Lower leg skin (tissue), 4 donors: Measurements from ENCODE around the gene ZNF83. TPM values are rescaled to one million over a fixed set of nuclear protein-coding genes. Genes with fewer than 3 reads are reported as not detected.
"Not testable (repeated sequence)": the region's sequence is repeated elsewhere in the genome, so short reads cannot be mapped to it uniquely, and the experiment has no call there.

Source experiments
- DNase-seq, 2 donors: peaks; one replicate each; pipeline ENCODE4 v3.0.0-alpha.2; 2019; ENCODE audit warnings: low spot score in 2 of 2
- H3K4me3 ChIP-seq: fragments of 200-600 bp; sonication (generic); 2 replicates; pipeline ENCODE4 v1.5.1; 2017; ENCODE audit warnings: mild to moderate bottlenecking, low read depth; ENCODE audit not compliant: poor library complexity, severe bottlenecking
- POLR2A ChIP-seq, 2 donors: fragments of 450-650 bp; IDR thresholded peaks; one replicate each; pipeline ENCODE4 v1.6.1; 2016 to 2017; ENCODE audit warnings: antibody characterized with exemption in 2 of 2, mild to moderate bottlenecking in 1 of 2, moderate library complexity in 1 of 2
- WGBS, 2 donors: methylation state at CpG; one replicate each; pipeline ENCODE4 v1.1.5; 2018; 5-methylcytosine and 5-hydroxymethylcytosine counted together
- intact Hi-C: fragments of 100-400 bp; cut with DNase I; formaldehyde crosslinking; loops from one replicate; pipeline ENCODE4 v1.15.0; 2023; ENCODE audit warnings: low total_unique reads
- total RNA-seq, 4 donors: library from RNA; depleted of rRNA; stranded (reverse); fragments of >200 nt; gene quantifications; one replicate each; pipeline ENCODE4 v1.1.0, GENCODE V29; 2016
- TF ChIP-seq, protein P1 (sequence below), 3 donors: fragments of 450-650 bp; IDR thresholded peaks; one replicate each; pipeline ENCODE4 v1.5.1; 2016; ENCODE audit warnings: antibody characterized with exemption in 3 of 3, mild to moderate bottlenecking in 3 of 3, moderate library complexity in 2 of 3

Gene ZNF83
- total RNA-seq, 4 donors from 2014 or later: 20.7 to 51.0 (median 35.3) TPM

DNA sequence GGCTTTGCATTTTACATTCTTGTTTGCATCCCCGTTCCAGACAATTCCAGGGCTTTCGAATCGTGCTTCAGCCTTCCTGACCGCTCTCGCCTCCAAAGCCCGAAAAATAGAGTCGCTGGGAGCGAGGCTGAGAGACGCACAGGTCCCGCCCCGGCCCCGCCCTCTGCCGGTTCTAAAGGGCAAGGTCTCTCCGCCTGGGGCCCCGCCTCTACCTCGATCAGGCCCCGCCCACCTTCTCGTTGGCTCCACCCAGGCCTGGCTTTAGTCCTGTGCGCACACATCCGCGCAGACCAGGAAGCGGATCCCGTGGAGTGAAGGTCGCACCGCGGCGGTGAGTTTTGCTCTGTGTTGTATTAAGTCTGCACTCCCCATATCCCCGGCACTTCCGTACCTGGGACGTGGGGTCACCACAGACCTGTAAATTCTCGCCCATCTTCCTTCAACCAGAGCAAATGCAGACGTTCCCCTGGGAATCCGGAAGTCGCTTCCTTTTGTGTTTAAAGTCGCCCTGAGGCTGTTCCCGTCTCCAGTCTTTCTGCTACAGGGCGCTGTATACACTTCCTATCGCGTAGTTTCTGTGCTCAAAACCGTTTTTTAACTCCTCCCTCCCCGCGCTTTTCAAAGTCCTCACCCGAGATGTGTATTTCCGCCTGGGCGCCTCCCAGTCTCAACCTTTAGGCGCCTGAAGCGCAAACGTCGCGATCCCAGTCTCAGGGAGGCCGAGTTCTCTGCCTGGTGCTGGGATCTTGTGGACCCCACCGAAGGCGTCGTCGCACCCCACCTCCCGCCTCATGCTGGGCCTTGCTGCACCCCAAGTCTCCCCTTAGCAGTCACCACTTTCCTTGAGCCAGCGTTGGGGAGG, 67.9 kb downstream of the ZNF83 start, which contains the start of gene ZNF701:
ZNF701 (plus strand) TSS at position 288 of the 862 bp plus-strand sequence. CDS start 3,861 bp downstream, outside the sequence.
- intact Hi-C loops: no loop called here
- WGBS, 2 donors: 0 to 1% methylated on average over 43 to 57 of the region's 57 CpGs
- H3K4me3 ChIP-seq: peak within 1 kb of the TSS; percentile 65
- TF ChIP-seq POLR2A (IDR thresholded peaks at IDR 0.05): peak in 1 of 2 donors; percentile 34
- TF ChIP-seq, protein P1, sequence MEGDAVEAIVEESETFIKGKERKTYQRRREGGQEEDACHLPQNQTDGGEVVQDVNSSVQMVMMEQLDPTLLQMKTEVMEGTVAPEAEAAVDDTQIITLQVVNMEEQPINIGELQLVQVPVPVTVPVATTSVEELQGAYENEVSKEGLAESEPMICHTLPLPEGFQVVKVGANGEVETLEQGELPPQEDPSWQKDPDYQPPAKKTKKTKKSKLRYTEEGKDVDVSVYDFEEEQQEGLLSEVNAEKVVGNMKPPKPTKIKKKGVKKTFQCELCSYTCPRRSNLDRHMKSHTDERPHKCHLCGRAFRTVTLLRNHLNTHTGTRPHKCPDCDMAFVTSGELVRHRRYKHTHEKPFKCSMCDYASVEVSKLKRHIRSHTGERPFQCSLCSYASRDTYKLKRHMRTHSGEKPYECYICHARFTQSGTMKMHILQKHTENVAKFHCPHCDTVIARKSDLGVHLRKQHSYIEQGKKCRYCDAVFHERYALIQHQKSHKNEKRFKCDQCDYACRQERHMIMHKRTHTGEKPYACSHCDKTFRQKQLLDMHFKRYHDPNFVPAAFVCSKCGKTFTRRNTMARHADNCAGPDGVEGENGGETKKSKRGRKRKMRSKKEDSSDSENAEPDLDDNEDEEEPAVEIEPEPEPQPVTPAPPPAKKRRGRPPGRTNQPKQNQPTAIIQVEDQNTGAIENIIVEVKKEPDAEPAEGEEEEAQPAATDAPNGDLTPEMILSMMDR (IDR thresholded peaks at IDR 0.05): no peak
- DNase-seq: peak; percentile 94 to 99

DNA sequence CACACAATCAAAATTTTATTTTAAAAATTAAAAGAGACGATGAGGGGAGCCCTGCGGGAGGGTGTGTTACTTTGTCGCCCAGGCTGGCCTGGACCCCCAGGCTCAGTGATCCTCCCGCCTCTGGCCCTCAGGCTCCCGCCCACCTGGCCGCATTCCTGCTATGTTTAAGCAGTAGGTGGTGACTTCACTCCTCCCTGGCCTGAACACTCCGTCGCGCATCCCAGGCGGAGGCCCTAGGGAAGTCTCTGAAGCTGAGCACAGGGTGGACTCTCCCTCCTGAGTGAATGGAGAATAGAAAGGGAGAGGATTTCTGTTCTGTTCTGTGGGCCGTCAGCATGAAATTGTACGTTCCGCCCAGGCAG, 68.5 kb downstream of the ZNF83 start:
- DNase-seq, intact Hi-C loops, H3K4me3 ChIP-seq: not testable (repeated sequence)
- 3 to 5% methylated on average over 13 of the region's 13 CpGs for WGBS, 2 donors

DNA sequence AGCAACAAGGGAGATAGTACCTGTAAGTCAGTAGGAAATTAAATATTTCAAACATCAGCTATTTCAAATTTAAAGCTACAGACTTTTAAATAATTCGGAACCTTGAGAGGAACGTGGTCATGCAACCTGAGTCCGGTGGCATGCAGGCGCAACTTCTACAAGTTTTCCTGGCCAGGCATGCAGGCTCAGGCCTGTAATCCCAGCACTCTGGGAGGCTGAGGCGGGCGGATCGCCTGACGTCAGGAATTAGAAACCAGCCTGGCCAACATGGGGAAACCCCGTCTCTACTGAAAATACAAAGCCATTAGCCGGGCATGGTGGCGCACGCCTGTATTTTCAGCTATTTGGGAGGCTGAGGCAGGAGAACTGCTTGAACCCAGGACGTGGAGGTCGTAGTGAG, 70.2 kb downstream of the ZNF83 start:
- TF ChIP-seq POLR2A (IDR thresholded peaks at IDR 0.05): no peak
- TF ChIP-seq, protein P1 (IDR thresholded peaks at IDR 0.05): no peak
- intact Hi-C loops: no loop called here
- DNase-seq: no peak
- 85 to 87% methylated on average over 14 of the region's 14 CpGs for WGBS, 2 donors
- no peak overlapping the region for H3K4me3 ChIP-seq

DNA sequence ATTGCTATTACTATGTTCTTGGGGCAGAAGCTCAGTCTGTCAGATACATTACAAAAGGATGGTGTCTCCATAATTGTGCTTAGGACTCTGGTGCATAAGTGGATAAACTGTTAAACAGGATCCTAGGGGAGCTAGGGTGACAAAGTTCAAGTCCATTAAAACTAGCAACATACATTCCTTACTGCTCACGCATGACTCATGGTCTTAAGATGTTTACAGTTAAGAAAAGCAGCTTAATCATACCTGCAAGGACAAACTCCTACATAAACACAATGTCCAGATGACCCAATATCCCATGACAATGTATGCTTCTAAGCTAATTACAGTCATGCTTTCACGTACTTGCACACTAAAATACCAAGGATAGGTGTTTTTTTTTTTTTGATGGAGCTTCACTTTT, 71.6 kb downstream of the ZNF83 start:
- TF ChIP-seq POLR2A (IDR thresholded peaks at IDR 0.05): no peak
- 92 to 93% methylated on average over 2 of the region's 2 CpGs for WGBS, 2 donors
- DNase-seq: no peak
- no peak overlapping the region for H3K4me3 ChIP-seq
- intact Hi-C loops: no loop called here

DNA sequence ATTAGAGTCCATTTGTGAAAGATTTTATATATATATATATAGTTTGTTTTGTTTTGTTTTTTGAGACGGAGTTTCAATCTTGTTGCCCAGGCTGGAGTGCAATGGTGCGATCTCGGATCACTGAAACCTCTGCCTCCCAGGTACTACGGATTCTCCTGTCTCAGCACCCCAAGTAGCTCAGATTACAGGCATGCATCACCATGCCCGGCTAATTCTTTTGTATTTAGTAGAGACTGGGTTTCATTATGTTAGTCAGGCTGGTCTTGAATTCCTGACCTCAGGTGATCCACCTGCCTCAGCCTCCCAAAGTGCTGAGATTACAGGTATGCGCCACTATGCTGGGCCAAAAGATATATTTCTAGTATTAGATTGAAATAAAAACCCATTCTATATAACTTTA, 72.0 kb downstream of the ZNF83 start:
- intact Hi-C loops: no loop called here
- TF ChIP-seq, protein P1 (IDR thresholded peaks at IDR 0.05): no peak
- TF ChIP-seq POLR2A (IDR thresholded peaks at IDR 0.05): no peak
- 82 to 87% methylated on average over 6 of the region's 6 CpGs for WGBS, 2 donors
- H3K4me3 ChIP-seq: no peak overlapping the region
- DNase-seq: no peak

Other genes starting within 250 kb of the ZNF83 start
- gene ZNF528, start 240.5 kb downstream of the ZNF83 start, total RNA-seq: 10 to 100 TPM; 13.4 to 17.9 (median 14.7) TPM
- gene ZNF534, start 209.2 kb downstream of the ZNF83 start, total RNA-seq: under 1 TPM in 2 of 4 donors, not detected in 2; 0.13 to 0.19 TPM
- gene ZNF578, start 184.8 kb downstream of the ZNF83 start, total RNA-seq: 1 to 10 TPM in 1 of 4 donors, under 1 TPM in 1, not detected in 2; 0.56 to 1.1 TPM
- 10 to 100 TPM; 11.8 to 23.2 (median 15.8) TPM for gene ZNF808, start 110.7 kb downstream of the ZNF83 start, total RNA-seq
- 10 to 100 TPM; 11.6 to 13.7 (median 12.9) TPM for gene ZNF701, start 68.1 kb downstream of the ZNF83 start, total RNA-seq
- gene ZNF611, start 96.7 kb upstream of the ZNF83 start, total RNA-seq: 10 to 100 TPM in 2 of 4 donors, 1 to 10 TPM in 2; 7.8 to 13.5 (median 10.2) TPM
- 10 to 100 TPM in 1 of 4 donors, 1 to 10 TPM in 3; 5.5 to 12.6 (median 7.9) TPM for gene ZNF600, start 148.4 kb upstream of the ZNF83 start, total RNA-seq
- 10 to 100 TPM in 2 of 4 donors, 1 to 10 TPM in 2; 8.8 to 10.4 (median 10.2) TPM for gene ZNF28, start 183.3 kb upstream of the ZNF83 start, total RNA-seq
- 10 to 100 TPM in 3 of 4 donors, 1 to 10 TPM in 1; 9.9 to 19.8 (median 17.2) TPM for gene ZNF468, start 219.3 kb upstream of the ZNF83 start, total RNA-seq